Left ventricle myocardium inferior (tissue), 1 donor: ENCODE results near the gene CD300C. TPM values are rescaled to one million over a fixed set of nuclear protein-coding genes. Genes with fewer than 3 reads are reported as not detected.
"Not testable (repeated sequence)": the region's sequence is repeated elsewhere in the genome, so short reads cannot be mapped to it uniquely, and the experiment has no call there.

Experiments
- DNase-seq: peaks from one replicate; pipeline ENCODE4 v3.0.0-alpha.2; 2020
- H3K27ac ChIP-seq: fragments of 200-600 bp; replicated peaks from 2 replicates; pipeline ENCODE4 v1.8.0; 2021
- H3K27me3 ChIP-seq: fragments of 200-600 bp; 2 replicates; pipeline ENCODE4 v1.8.0; 2021; ENCODE audit warnings: low read depth
- H3K36me3 ChIP-seq: fragments of 200-600 bp; 2 replicates; pipeline ENCODE4 v1.8.0; 2021
- H3K4me1 ChIP-seq: fragments of 200-600 bp; 2 replicates; pipeline ENCODE4 v1.8.0; 2021
- H3K4me3 ChIP-seq: fragments of 200-600 bp; 2 replicates; pipeline ENCODE4 v1.8.0; 2021; ENCODE audit warnings: mild to moderate bottlenecking, moderate library complexity
- H3K9me3 ChIP-seq: fragments of 200-600 bp; replicated peaks from 2 replicates; pipeline ENCODE4 v1.8.0; 2021
- CTCF ChIP-seq: fragments of 200-600 bp; IDR thresholded peaks from 2 replicates; pipeline ENCODE4 v1.8.0; 2021; ENCODE audit warnings: antibody characterized with exemption, mild to moderate bottlenecking, borderline replicate concordance
- intact Hi-C: fragments of 100-400 bp; cut with micrococcal nuclease; formaldehyde crosslinking; loops from one replicate; pipeline ENCODE4 v1.11.0; 2022
- total RNA-seq: library from RNA; stranded (reverse); fragmentation: NEBNext Ultra II Directional; extraction: Animal tissue kit (Norgen Biotek cat#: 25700); gene quantifications from one replicate; pipeline ENCODE4 v1.2.1, GENCODE V29; 2021
- donor health status: DM: no; HTN: yes; CAD: no; lungs with severe emphysema.

The CD300C gene
- total RNA-seq, 1 donor from 2014 or later: 0.71 TPM

GRCh38 chr17:74514632-74515334 is 31.1 kb downstream of the CD300C start:
- H3K4me1 ChIP-seq: peaks cover 8% of the 10 kb centered on the region
- H3K36me3 ChIP-seq: no peaks in the 10 kb centered on the region
- peaks cover 5% of the 10 kb centered on the region for H3K9me3 ChIP-seq
- intact Hi-C loops: no loop called here
- no peak for TF ChIP-seq CTCF
- H3K4me3 ChIP-seq: no peak overlapping the region
- H3K27me3 ChIP-seq: peaks cover 28% of the 10 kb centered on the region
- H3K27ac ChIP-seq: no peak overlapping the region
- DNase-seq: no peak

GRCh38 chr17:74513987-74514631 is 31.8 kb downstream of the CD300C start:
- no peak for TF ChIP-seq CTCF
- Histone ChIP-seq H3K36me3 (no peaks in the 10 kb centered on the region), H3K4me3 (no peak overlapping the region), H3K27ac (no peak overlapping the region), H3K27me3 (peaks cover 28% of the 10 kb centered on the region), H3K4me1 (peaks cover 8% of the 10 kb centered on the region), H3K9me3 (peaks cover 5% of the 10 kb centered on the region)
- no peak for DNase-seq
- intact Hi-C loops: no loop called here

- Histone ChIP-seq H3K4me1 (peaks cover 8% of the 10 kb centered on the region), H3K27ac (no peak overlapping the region), H3K27me3 (peaks cover 28% of the 10 kb centered on the region), H3K36me3 (no peaks in the 10 kb centered on the region), H3K4me3 (no peak overlapping the region), H3K9me3 (no peaks in the 10 kb centered on the region)
- DNase-seq: no peak
- TF ChIP-seq CTCF: no peak
- intact Hi-C loops: no loop called here
These were observed 33.3 kb downstream of the CD300C start for GRCh38 chr17:74512624-74513091.

- Histone ChIP-seq H3K27ac (no peak overlapping the region), H3K4me1 (peaks cover 8% of the 10 kb centered on the region), H3K27me3 (peaks cover 28% of the 10 kb centered on the region), H3K9me3 (no peaks in the 10 kb centered on the region), H3K4me3 (no peak overlapping the region), H3K36me3 (no peaks in the 10 kb centered on the region)
- intact Hi-C loops: no loop called here
- no peak for TF ChIP-seq CTCF
- DNase-seq: peak; percentile 38
These were observed 33.9 kb downstream of the CD300C start for GRCh38 chr17:74512036-74512435.

GRCh38 chr17:74508156-74508555 is 37.8 kb downstream of the CD300C start:
- no peak for DNase-seq
- Histone ChIP-seq H3K9me3 (no peaks in the 10 kb centered on the region), H3K4me1 (peaks cover 8% of the 10 kb centered on the region), H3K4me3 (no peak overlapping the region), H3K27me3 (peaks cover 25% of the 10 kb centered on the region), H3K36me3 (no peaks in the 10 kb centered on the region), H3K27ac (no peak overlapping the region)
- TF ChIP-seq CTCF: no peak
- intact Hi-C loops: no loop called here

- H3K4me1 ChIP-seq, H3K4me3 ChIP-seq, DNase-seq, H3K9me3 ChIP-seq, intact Hi-C loops, H3K27ac ChIP-seq, H3K36me3 ChIP-seq: not testable (repeated sequence)
- H3K27me3 ChIP-seq: peaks cover 23% of the 10 kb centered on the region
These were observed 42.0 kb downstream of the CD300C start for GRCh38 chr17:74503949-74504348.
